HG03558 (cell line): ENCODE results near the gene YWHAE.
"Not testable (repeated sequence)": the region's sequence is repeated elsewhere in the genome, so short reads cannot be mapped to it uniquely, and the experiment has no call there.

Experiments
- ATAC-seq: cut with Tn5 transposase; IDR thresholded peaks from one replicate; pipeline ENCODE4 v1.9.1; 2021; ENCODE audit warnings: moderate number of reproducible peaks; ENCODE audit not compliant: unreplicated experiment; ENCODE audit errors: extremely low read depth

The YWHAE gene

DNA sequence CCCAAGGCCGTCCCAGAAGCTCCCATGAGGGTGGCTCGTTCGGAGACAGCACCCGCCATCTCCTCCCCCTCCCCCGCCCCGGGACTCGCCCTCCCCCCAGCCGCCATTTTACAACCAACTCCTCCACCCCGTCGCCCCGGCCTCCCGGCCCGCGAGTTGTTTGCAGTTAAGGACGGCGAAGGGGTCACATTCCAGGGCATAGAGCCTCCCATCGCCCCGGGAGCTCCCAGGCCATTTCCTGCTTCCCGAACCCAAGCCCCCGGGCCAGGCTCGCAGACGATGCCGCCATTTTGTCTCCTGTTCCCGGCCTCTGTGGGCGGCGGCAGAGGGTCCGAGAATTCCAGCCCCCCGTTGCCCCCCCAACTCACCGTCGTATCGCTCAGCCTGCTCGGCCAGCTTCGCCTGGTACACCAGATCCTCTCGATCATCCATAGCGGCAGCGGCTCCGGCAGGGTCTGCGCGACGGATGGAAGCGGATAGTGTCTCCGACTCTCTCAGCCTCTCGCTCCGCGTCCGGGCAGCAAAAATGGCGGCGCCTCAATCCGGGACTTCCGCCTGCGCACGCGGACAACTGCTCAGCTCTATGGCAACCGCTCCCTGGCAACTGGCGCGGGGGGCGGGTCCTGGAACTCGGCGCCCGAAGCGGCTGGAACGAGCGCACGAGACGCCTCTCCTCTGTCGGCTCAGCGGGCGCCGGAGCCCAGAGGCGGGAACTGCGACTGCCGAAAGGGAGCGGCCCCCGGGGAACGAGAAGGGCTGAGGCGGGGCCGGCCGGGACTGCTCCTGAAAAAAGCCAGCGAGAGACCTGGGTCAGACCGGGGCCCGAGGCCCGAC is at the start of gene YWHAE:
Gene YWHAE (minus strand): TSS at position 544 of the 834 bp plus-strand sequence. CDS start 112 bp downstream, at position 432.
- ATAC-seq, result peak; percentile 86

DNA sequence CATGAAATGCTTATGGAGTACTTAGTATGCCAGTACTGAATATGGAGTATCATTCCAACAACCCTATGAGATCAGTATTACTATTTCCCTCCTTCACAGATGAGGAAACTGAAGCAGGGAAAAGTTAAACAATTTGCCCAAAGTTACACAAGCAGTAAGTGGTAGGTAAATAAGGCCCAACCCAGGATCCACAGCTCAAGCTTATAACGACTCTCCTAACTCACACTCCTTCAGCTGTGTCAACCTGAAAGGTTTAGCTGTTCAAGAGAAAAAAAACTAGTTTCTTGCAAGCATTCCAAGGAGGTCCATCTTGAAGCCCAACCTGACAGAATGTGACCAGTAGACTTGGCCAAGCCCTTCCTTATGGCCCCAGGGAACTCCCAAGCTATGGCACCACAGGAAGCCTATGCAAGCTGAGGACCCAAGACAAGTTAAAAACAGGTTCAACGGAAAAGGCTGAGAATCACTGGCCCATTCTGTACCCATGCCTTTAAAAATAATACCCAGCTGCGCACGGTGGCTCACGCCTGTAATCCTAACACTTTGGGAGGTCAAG is 49.5 kb upstream of the YWHAE start:
- ATAC-seq, result no peak

DNA sequence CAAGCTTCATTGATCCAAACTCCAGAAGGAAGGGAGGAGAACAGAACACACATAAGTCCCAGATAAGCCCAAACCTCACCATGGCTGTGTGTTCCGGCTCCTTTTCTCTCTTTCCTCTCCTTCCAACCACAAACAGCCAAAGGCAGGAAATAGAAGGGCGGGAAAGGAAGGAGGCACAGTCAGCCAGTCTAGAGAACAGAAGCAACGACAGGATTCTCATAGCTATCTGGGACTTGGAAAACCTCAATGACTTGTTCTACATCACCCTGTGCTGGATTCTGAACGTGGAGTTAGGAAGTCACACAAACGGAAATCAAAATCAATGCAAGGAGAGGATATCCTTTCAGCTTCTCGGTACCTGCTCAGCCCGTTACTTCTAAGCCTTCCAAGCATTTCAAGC is 47.0 kb upstream of the YWHAE start:
- ATAC-seq, result no peak

DNA sequence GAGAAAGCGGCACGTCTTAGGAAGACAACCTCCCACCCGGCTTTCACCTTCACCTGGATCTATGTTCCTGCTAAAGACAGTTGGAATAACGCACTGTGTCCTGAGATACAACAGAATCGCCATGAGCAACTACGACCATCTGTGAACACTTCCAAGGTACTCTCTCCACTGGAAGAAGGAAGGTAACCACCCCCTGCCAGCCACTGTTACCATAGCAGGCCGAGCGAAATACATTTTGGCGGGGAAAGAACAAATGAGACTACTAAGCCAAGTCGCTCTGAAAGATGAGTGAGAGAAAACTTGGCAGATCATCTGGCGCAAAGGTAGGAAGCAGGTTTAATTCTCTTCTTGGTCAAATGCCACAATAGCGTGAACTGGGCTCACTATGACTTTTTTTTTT is 46.2 kb upstream of the YWHAE start:
- no peak for ATAC-seq

DNA sequence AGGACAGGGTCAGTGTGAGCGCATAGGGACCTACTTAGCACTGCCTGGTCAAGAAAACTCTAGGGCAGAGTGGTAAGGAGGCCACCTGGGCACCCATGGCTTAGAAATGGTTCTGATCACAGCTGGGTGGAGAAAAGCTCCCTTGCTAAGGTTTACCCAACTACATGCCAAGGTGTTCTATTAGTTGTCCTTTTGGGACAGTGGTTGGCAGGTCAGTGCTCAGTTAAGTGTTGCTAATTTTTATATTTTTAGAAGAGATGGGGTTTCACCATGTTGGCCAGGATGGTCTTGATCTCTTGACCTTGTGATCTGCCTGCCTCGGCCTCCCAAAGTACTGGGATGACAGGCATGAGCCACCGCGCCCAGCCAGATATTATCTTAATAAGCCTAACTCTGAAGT is 45.7 kb upstream of the YWHAE start:
- ATAC-seq, result not testable (repeated sequence)

DNA sequence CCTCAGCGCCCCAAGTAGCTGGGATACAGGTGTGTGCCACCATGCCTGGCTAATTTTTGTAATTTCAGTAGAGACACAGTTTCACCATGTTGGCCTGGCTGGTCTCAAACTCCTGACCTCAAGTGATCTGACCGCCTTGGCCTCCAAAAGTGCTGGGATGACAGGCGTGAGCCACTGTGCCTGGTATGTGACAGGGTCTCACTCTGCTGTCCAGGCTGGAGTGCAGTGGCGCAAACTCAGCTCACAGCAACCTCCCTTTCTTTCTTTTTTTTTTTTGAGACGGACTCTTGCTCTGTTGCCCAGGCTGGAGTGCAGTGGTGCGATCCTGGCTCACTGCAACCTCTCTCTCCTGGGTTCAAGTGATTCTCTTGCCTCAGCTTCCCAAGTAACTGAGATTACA is 42.7 kb upstream of the YWHAE start:
- ATAC-seq, result not testable (repeated sequence)

DNA sequence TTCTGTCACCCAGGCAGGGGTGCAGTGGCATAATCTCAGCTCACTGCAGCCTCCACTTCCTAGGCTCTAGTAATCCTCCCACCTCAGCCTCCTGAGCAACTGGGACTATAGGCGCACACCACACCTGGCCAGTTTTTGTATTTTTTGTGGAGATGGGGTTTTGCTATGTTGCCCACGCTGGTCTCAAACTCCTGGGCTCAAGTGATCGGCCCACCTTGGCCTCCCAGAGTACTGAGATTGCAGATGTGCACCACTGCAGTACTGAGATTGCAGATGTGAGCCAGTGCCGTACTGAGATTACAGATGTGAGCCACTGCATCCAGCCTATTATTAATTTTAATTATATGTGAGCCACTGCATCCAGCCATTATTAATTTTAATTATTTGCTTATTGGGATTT is 42.2 kb upstream of the YWHAE start:
- ATAC-seq, result no peak

DNA sequence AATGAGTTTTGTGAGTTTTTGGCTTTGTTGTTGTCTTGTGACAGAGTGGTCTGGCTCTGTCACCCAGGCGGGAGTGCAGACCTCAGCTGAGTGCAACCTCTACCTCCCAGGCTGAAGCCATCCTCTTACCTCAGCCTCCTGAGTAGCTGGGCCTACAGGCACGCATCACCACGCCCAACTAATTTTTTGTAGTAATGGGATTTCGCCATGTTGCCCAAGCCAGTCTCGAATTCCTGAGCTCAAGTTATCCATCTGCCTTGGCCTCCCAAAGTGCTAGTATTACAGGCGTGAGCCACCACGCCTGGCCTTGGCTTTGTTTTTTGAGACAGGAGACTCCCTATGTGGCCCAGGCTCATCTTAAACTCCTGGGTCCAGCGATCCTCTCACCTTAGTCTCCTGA is 40.9 kb upstream of the YWHAE start:
- ATAC-seq, result no peak

DNA sequence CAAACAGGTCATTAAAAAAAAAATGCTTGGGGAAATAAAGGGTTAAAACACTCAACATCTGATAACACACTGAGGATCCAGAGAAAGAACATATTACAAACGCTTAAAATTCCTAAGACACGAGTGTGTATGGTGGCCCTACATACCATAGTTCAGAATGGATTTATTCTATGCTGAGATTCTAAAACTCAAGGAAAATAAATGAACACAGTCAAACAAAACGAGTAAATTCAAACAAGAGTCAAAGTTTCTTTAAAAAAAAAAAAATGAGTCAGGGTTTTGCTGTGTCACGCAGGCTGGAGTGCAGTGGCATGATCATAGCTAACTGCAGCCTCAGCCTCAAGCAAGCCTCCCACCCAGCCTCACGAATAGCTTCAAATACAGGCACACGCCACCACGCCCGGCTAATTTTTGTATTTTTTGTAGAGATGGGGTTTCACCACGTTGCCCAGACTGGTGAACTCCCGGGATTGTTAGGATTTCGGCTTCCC is 38.6 kb upstream of the YWHAE start:
- ATAC-seq, result no peak

DNA sequence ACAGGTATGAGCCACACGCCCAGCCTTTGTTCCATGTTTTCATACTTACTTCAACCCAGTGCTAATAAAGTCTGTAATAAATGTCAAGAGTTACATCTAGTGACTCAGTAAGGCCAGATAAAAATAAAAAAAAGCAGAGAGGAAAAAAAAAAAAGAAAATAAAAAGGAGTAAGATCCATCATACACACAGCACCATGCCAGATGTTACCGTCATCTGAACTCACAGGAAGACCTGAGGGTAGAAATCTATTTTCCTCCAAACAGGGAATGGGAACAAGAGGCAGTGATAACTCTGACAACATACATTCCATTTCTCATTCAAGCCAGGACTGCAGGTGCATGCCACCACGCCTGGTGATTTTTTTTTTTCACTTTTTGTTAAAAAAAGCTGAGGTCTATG is 35.3 kb upstream of the YWHAE start:
- ATAC-seq, result no peak

DNA sequence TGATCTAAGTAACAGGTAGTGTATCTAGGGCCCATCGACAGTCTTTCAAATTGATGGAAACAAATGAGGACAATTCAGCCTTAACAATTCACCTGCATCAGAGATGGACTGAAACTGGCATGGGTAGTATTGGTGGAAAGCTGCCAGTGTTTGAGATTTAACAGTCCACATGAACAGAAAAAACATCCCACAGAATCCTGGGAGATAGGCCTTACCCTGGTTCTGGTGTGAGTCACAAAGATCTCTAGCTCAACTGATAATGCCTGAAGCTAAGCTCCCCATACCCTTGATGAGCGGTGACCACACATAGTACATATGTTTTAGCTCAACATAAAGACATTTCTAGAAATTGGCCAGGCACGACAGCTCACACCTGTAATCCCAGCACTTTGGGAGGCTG is 34.1 kb upstream of the YWHAE start:
- ATAC-seq, result no peak

DNA sequence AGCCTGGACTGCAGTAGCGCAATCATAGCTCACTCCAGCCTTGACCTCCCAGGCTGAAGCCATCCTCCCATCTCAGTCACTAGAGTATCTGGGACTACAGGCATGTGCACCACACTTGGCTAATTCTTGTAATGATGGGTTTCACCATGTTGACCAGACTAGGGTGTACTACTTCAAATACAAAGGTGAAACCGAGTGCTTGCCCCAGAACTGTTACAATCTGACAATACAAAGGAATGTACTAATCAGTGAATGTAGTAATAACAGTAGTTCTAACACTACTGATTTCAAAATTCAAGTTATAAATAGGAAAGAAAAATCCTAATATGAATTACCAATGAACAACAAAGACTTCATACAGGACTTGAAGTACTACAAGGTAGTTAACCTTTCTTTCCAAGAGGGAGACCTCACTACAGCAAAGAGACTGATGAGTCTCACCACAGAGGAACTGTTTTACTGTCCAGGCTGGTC is 31.6 kb upstream of the YWHAE start:
- ATAC-seq, result no peak

DNA sequence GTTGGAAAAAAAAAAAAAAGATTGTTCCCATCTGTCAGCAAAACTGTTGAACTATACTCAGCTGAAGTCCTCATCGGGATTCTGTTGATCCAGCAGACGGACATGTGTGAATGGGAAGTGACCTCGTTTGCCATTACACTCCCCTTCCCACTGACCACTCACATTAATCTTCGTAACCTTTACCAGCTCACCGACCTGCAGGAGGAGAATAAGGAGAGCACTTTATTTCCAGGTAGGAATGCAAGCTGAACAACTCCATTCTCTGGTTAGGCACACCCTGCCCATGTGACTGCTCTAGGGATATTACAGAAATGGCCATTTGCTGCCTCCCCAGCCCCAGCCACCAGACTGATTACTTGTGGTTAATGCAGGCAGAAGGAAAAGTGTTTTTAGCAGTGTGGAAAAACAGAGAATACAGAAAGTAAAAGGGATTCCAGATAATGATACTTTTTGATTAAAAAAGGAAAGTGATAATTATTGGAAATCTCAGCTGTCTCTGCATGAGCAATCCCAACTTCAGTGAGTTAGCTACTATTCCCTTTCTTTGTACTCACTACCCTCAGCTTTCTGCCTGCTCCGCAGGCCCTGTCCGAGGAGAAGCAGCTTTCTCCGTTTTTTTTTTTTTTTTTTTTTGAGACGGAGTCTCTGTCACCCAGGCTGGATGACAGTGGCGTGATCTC is 23.6 kb upstream of the YWHAE start:
- ATAC-seq, result no peak

DNA sequence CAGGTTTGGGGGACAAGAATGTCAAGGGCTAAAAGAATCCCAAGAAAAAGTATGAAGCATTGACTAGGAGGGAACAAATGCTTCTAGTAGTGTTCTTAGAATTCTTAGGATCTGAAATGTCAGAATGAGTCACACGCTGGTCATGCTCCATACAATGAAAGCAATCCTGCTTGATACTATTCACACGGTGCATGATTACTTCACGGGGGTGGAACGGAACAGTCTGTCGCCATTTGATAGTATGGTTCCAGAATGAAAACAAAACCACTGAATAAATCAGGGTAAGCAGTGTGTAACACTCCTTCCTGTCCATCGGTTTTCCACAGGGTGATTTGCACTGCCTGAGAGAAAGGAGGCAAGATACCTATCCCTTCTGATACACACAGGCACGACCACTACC is 22.9 kb upstream of the YWHAE start:
- no peak for ATAC-seq

DNA sequence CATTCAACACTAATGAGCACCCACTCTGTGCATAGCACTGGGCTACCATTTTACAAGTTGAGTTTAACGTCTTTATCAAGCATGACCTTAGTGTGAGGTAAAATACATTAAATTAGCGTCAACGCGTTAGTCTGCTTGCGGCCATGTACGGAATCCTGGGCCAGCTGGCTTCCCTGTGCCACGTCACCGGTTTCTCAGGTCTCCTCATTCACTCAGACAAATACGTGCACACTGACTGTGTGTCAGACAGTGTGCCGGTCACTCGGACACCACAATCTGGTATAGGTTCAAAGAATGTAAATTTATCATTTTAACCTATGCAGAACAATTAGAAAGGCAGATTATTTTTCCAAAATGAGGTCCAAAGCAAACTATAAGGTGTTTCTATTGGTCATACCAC is 21.4 kb upstream of the YWHAE start:
- no peak for ATAC-seq

DNA sequence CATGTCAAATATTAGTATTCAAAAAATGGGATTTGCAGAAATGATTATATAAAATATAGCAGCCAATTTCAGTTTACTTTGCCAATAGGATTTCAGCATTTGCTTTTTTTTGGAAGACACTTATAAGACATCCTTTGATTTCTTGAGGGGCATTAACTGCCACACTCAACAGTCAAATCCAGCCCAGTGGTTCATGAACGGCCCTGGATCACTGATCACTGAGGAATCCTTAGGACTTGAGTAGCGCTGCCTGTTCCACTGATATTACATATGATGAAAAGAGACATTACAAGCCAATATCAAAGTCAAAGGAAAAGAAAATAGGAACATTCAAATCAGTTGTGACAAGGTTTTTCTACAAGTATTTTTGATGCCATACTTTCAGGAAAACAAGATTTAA is 21.0 kb upstream of the YWHAE start:
- no peak for ATAC-seq

DNA sequence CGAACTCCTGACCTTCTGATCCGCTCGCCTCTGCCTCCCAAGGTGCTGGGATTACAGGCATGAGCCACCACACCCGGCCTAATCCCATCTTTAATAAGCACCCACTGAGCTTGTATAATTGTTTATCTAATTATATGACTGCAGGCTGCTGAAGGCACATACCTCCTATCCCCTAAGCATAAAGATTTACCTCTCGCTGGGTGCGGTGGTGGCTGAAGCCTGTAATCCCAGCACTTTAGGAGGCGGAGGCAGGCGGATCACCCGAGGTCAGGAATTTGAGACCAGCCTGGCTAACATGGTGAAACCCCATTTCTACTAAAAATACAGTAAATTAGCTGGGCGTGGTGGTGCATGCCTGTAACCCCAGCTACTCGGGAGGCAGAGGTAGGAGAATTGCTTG is 20.1 kb upstream of the YWHAE start:
- ATAC-seq, result no peak

DNA sequence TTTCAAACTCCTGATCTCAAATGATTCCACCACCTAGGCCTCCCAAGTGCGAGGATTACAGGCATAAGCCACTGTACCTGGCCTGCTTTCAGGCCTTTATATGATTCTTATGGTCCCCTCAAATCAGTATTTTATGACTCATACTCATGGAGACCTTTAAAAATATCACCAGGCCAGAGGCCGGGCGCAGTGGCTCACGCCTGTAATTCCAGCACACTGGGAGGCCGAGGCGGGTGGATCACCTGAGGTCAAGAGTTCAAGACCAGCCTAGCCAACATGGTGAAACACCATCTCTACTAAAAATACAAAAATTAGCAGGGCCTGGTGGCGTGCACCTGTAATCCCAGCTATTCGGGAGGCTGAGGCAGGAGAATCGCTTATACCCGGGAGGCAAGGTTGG is 18.5 kb upstream of the YWHAE start:
- not testable (repeated sequence) for ATAC-seq

DNA sequence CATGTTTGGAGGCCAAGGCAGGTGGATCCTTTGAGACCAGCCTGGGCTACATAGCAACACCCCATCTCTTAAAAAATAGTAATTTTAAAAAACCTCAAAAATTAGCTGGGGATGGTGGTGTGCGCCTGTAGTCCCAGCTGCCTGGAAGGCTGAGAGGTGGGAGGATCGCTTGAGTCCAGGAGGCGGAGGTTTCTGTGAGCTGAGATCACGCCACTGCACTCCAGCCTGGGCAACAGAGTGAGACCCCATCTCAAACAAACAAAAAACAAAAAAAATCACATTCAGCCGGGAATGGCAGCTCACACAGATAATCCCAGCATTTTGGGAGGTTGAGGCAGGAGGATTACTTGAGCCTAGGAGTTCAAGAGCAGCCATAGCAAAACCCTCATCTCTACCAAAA is 16.4 kb upstream of the YWHAE start:
- no peak for ATAC-seq

DNA sequence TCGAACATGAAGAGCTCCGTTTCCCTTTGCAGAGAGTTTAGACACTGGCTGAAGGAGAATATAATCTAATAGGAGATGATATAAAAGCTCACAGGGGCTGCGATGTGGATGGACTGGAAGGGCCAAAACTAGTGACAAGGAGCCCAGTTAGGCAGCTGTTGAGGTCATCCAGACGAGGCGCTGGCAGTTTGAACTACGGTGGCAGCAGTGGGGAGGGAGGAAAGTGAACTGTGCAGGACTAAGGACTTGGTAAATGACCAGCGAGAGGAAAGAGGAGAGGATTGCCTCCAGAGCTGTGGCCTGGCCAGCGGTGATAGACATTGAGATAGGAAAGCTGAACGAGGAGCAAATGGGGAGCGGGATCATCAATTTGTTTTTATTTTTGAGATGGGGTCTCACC is 14.6 kb upstream of the YWHAE start:
- no peak for ATAC-seq

DNA sequence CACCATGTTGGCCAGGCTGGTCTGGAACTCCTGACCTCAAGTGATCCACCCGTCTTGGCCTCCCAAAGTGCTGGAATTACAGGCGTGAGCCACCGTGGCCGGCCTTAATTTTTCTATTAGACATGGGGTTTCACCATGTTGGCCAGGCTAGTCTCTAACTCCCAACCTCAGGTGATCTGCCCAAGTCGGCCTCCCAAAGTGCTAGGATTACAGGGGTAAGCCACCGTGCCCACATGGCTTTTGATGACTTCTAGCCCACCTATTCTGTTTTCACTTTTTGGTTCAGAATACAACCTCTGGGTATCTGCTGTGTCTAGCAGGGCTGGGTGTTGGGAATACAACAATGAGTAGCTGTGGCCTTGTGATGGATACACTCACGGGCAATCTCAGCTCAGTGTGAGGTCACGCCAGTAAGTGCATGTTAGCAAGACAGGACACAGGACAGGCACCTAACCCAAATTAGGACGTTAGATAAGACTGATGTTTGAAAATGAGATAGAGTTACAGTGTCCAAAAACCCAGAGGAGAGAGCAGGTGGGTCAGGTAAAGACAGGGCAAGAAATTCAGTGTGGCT is 14.1 kb upstream of the YWHAE start:
- ATAC-seq, result no peak
